ENCODE measurements around the gene GPSM1.

Gene GPSM1

GRCh38 chr9:136378170-136379002, 51.0 kb downstream of the GPSM1 start:
- Histone ChIP-seq H3K27ac (ENCODE audit: low read length) (no peak overlapping the region), H3K4me1 (ENCODE audit: insufficient read depth, low read length) (no peaks in the 10 kb centered on the region), H3K27me3 (ENCODE audit: insufficient read depth, low read length, poor library complexity) (no peaks in the 10 kb centered on the region), H2AFZ (ENCODE audit: low read depth, low read length) (no peak overlapping the region), H3K79me2 (ENCODE audit: insufficient read depth, low read length) (no peaks in the 10 kb centered on the region), H3K9ac (ENCODE audit: low read depth, low read length) (no peak overlapping the region), H3K36me3 (ENCODE audit: insufficient read depth, low read length) (peaks cover 40% of the 10 kb centered on the region), H4K20me1 (ENCODE audit: insufficient read depth, low read length) (peaks cover 15% of the 10 kb centered on the region; the same call in 1 of the 2 replicates), H3K9me3 (ENCODE audit: insufficient read depth, low read length, severe bottlenecking) (no peaks in the 10 kb centered on the region), H3K4me2 (ENCODE audit: insufficient read depth, low read length) (no peak overlapping the region), H3K4me3 (ENCODE audit: low read depth in 1 of 2, low read length in 2 of 2) (no peak overlapping the region)
- TF ChIP-seq EZH2 (IDR thresholded peaks at IDR 0.05; ENCODE audit: borderline replicate concordance, low read depth, low read length, severe bottlenecking) = no peak
- TF ChIP-seq, protein P1, sequence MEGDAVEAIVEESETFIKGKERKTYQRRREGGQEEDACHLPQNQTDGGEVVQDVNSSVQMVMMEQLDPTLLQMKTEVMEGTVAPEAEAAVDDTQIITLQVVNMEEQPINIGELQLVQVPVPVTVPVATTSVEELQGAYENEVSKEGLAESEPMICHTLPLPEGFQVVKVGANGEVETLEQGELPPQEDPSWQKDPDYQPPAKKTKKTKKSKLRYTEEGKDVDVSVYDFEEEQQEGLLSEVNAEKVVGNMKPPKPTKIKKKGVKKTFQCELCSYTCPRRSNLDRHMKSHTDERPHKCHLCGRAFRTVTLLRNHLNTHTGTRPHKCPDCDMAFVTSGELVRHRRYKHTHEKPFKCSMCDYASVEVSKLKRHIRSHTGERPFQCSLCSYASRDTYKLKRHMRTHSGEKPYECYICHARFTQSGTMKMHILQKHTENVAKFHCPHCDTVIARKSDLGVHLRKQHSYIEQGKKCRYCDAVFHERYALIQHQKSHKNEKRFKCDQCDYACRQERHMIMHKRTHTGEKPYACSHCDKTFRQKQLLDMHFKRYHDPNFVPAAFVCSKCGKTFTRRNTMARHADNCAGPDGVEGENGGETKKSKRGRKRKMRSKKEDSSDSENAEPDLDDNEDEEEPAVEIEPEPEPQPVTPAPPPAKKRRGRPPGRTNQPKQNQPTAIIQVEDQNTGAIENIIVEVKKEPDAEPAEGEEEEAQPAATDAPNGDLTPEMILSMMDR (IDR thresholded peaks at IDR 0.05; ENCODE audit: borderline replicate concordance, extremely low read depth, low read length, poor library complexity, severe bottlenecking) = no peak
- no peak for DNase-seq
- no peak for ATAC-seq (ENCODE audit: insufficient read depth, low read depth)

DNA sequence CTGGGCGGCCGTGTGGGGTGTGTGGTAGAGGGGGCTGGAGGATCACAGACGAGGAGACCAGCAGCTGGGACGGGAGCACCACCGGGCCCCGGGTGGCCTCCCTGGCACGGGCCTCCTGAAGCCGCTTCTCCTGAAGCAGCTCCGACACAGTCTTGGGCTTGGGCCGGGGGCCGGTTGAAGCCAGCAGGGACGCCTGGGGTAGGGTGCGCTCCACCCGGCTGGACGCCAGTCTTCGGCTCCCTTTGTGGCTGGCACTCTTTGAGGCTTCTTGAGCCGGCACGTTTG, 51.6 kb downstream of the GPSM1 start:
- peaks cover 43% of the 10 kb centered on the region for H3K36me3 ChIP-seq (ENCODE audit: insufficient read depth, low read length)
- no peak overlapping the region for H3K9ac ChIP-seq (ENCODE audit: low read depth, low read length)

DNA sequence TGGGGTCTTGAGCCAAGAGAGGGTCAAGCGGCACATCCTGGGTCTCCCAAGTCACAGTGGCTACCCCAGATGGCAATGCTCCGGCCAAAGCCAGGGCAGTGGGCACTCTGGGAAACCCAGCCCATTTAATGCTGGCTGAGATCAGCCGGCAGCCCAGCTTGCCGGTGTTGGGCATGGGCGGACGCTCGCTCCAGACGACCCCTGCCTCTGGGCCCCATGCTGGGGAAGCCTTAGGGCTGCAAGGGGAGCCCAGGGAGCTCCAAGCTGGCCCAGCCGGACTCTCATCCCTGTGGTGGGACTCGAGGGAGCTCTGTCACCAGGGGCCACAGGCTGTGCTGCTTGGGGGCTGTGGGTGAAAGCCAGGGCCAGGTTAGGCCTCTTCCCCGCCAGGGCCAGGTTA, 52.1 kb downstream of the GPSM1 start:
- H2AFZ ChIP-seq (ENCODE audit: low read depth, low read length) = no peak overlapping the region
- H3K36me3 ChIP-seq (ENCODE audit: insufficient read depth, low read length) = peaks cover 48% of the 10 kb centered on the region
- H3K9me3 ChIP-seq (ENCODE audit: insufficient read depth, low read length, severe bottlenecking) = no peaks in the 10 kb centered on the region
- TF ChIP-seq, protein P1 (IDR thresholded peaks at IDR 0.05; ENCODE audit: borderline replicate concordance, extremely low read depth, low read length, poor library complexity, severe bottlenecking) = no peak
- no peak for TF ChIP-seq EZH2 (IDR thresholded peaks at IDR 0.05; ENCODE audit: borderline replicate concordance, low read depth, low read length, severe bottlenecking)
- H3K79me2 ChIP-seq (ENCODE audit: insufficient read depth, low read length) = no peaks in the 10 kb centered on the region
- peaks cover 3% of the 10 kb centered on the region; the same call in 1 of the 2 replicates for H3K4me1 ChIP-seq (ENCODE audit: insufficient read depth, low read length)
- H3K9ac ChIP-seq (ENCODE audit: low read depth, low read length) = no peak overlapping the region
- no peak overlapping the region for H3K4me2 ChIP-seq (ENCODE audit: insufficient read depth, low read length)
- H3K27ac ChIP-seq (ENCODE audit: low read length) = no peak overlapping the region
- DNase-seq (no peak), ATAC-seq (ENCODE audit: insufficient read depth, low read depth) (no peak)
- H3K27me3 ChIP-seq (ENCODE audit: insufficient read depth, low read length, poor library complexity) = no peaks in the 10 kb centered on the region
- H3K4me3 ChIP-seq (ENCODE audit: low read depth in 1 of 2, low read length in 2 of 2) = no peak overlapping the region
- peaks cover 21% of the 10 kb centered on the region; the same call in 1 of the 2 replicates for H4K20me1 ChIP-seq (ENCODE audit: insufficient read depth, low read length)

More for the DNA sequence above, 51.6 kb downstream of the GPSM1 start:
- TF ChIP-seq, protein P1 (IDR thresholded peaks at IDR 0.05; ENCODE audit: borderline replicate concordance, extremely low read depth, low read length, poor library complexity, severe bottlenecking) = no peak
- TF ChIP-seq EZH2 (IDR thresholded peaks at IDR 0.05; ENCODE audit: borderline replicate concordance, low read depth, low read length, severe bottlenecking) = no peak
- no peak for ATAC-seq (ENCODE audit: insufficient read depth, low read depth)
- Histone ChIP-seq H3K27me3 (ENCODE audit: insufficient read depth, low read length, poor library complexity) (no peaks in the 10 kb centered on the region), H3K9me3 (ENCODE audit: insufficient read depth, low read length, severe bottlenecking) (no peaks in the 10 kb centered on the region), H2AFZ (ENCODE audit: low read depth, low read length) (no peak overlapping the region), H3K4me1 (ENCODE audit: insufficient read depth, low read length) (no peaks in the 10 kb centered on the region), H4K20me1 (ENCODE audit: insufficient read depth, low read length) (peaks cover 16% of the 10 kb centered on the region; the same call in 1 of the 2 replicates), H3K4me3 (ENCODE audit: low read depth in 1 of 2, low read length in 2 of 2) (no peak overlapping the region), H3K79me2 (ENCODE audit: insufficient read depth, low read length) (no peaks in the 10 kb centered on the region), H3K4me2 (ENCODE audit: insufficient read depth, low read length) (no peak overlapping the region), H3K27ac (ENCODE audit: low read length) (no peak overlapping the region)
- no peak for DNase-seq

All from DND-41 (cell line).